Endothelial cell of umbilical vein (primary cell): ENCODE results near the gene POU2AF1. TPM values are rescaled to one million over a fixed set of nuclear protein-coding genes. Genes with fewer than 3 reads are reported as not detected.

Source experiments
- BruUV-seq: library from RNA; stranded (reverse); fragments of 400-500 nt; replicated peaks from 2 replicates; lab custom pipeline; 2021; lab: Mats Ljungman, UMichigan
- CTCF ChIA-PET: fragments of 300-600, 350-600 bp; sonication (Branson Sonifier 250); formaldehyde crosslinking; loops from one replicate; lab custom pipeline; 2021; ENCODE audit warnings: antibody characterized with exemption, inconsistent platforms; lab: Charles Lee
- POLR2A ChIA-PET: fragments of 300-600, 350-600 bp; sonication (Branson Sonifier 250); formaldehyde crosslinking; loops from one replicate; lab custom pipeline; 2021; ENCODE audit warnings: antibody characterized with exemption, inconsistent platforms; lab: Charles Lee
- DNase-seq: peaks from one replicate; pipeline ENCODE4 v3.0.0-alpha.2; 2011; ENCODE audit warnings: low read depth, low spot score
- FAIRE-seq: peaks from 2 replicates; lab custom pipeline; 2011; peaks lifted over from hg19 to GRCh38; lab: Jason Lieb, UNC
- H2AFZ ChIP-seq: 2 replicates; pipeline ENCODE4 v1.6.0; 2012; ENCODE audit warnings: low read depth, low read length, control low read depth, inconsistent platforms
- H3K27ac ChIP-seq: 2 replicates; pipeline ENCODE4 v1.5.1; 2011; ENCODE audit warnings: low read depth, mild to moderate bottlenecking, control low read depth, low read length, moderate library complexity; ENCODE audit not compliant: insufficient read depth
- H3K27me3 ChIP-seq, 2 experiments: 2 replicates each; pipeline versions ENCODE4 v1.6.0 to v1.6.1; 2011; ENCODE audit warnings: low read length in 2 of 2, mixed read lengths in 1 of 2; ENCODE audit not compliant: control insufficient read depth in 2 of 2, insufficient read depth in 2 of 2
- H3K36me3 ChIP-seq, 2 experiments: 2 replicates in 1 of 2; 3 replicates in 1 of 2; pipeline ENCODE4 v1.5.1; 2011; ENCODE audit warnings: low read length in 2 of 2, mild to moderate bottlenecking in 1 of 2, moderate library complexity in 1 of 2; ENCODE audit not compliant: control insufficient read depth in 2 of 2, insufficient read depth in 2 of 2; ENCODE audit errors: extremely low read depth in 1 of 2
- H3K4me1 ChIP-seq: 3 replicates; pipeline ENCODE4 v1.5.1; 2011; ENCODE audit warnings: mild to moderate bottlenecking, low read length; ENCODE audit not compliant: control insufficient read depth, insufficient read depth; ENCODE audit errors: extremely low read depth
- H3K4me2 ChIP-seq: 2 replicates; pipeline ENCODE4 v1.6.1; 2011; ENCODE audit warnings: low read length, control low read depth, mixed read lengths; ENCODE audit not compliant: insufficient read depth
- H3K4me3 ChIP-seq, 3 experiments: fragments of 200-600 bp in 1 of 3; sonication (generic), shearing (Covaris generic) in 1 of 3; replicated peaks in 1 of 3; 2 replicates each; pipeline ENCODE4 v1.5.1; 2011 to 2016; ENCODE audit warnings: control low read depth in 3 of 3, low read length in 3 of 3, mild to moderate bottlenecking in 2 of 3, inconsistent platforms in 1 of 3, low read depth in 1 of 3, moderate library complexity in 1 of 3; ENCODE audit not compliant: insufficient read depth in 1 of 3
- H3K79me2 ChIP-seq: 2 replicates; pipeline ENCODE4 v1.6.0; 2012; ENCODE audit warnings: low read length, inconsistent platforms; ENCODE audit not compliant: control insufficient read depth, insufficient read depth
- H3K9ac ChIP-seq: replicated peaks from 2 replicates; pipeline ENCODE3; 2011; ENCODE audit warnings: low read length, control low read depth; ENCODE audit not compliant: insufficient read depth; ENCODE audit errors: extremely low read depth
- H3K9me1 ChIP-seq: replicated peaks from 3 replicates; pipeline ENCODE4 v1.6.0; 2011; ENCODE audit warnings: mild to moderate bottlenecking, low read length; ENCODE audit not compliant: control insufficient read depth, insufficient read depth; ENCODE audit errors: extremely low read depth
- H3K9me3 ChIP-seq: replicated peaks from 2 replicates; pipeline ENCODE4 v1.5.1; 2012; ENCODE audit warnings: low read length, inconsistent platforms; ENCODE audit not compliant: control insufficient read depth, insufficient read depth
- H4K20me1 ChIP-seq: replicated peaks from 2 replicates; pipeline ENCODE3; 2011; ENCODE audit warnings: mild to moderate bottlenecking, low read length; ENCODE audit not compliant: control insufficient read depth, insufficient read depth; ENCODE audit errors: extremely low read depth
- CTCF ChIP-seq, 2 donors: IDR thresholded peaks; 1 replicate in 1 of 2; 2 replicates in 1 of 2; pipeline ENCODE4 v1.5.1; 2011; ENCODE audit warnings: low read length in 2 of 2, mild to moderate bottlenecking in 2 of 2, moderate library complexity in 2 of 2, control low read depth in 1 of 2, inconsistent platforms in 1 of 2, low read depth in 1 of 2; ENCODE audit not compliant: insufficient read depth in 1 of 2; ENCODE audit errors: extremely low read depth in 1 of 2
- EZH2 ChIP-seq: IDR thresholded peaks from 2 replicates; pipeline ENCODE4 v1.6.1; 2012; ENCODE audit warnings: borderline replicate concordance, low read depth, mild to moderate bottlenecking, moderate library complexity, low read length, inconsistent platforms; ENCODE audit not compliant: severe bottlenecking
- FOS ChIP-seq: IDR thresholded peaks from 2 replicates; pipeline ENCODE4 v1.6.1; 2011; ENCODE audit warnings: mild to moderate bottlenecking, low read length, moderate library complexity, borderline replicate concordance; ENCODE audit not compliant: insufficient read depth
- GATA2 ChIP-seq: IDR thresholded peaks from 2 replicates; pipeline ENCODE4 v1.7.0; 2011; ENCODE audit warnings: low read depth, mild to moderate bottlenecking, moderate library complexity, mixed read lengths, low read length; ENCODE audit not compliant: insufficient read length, insufficient read depth
- JUN ChIP-seq: IDR thresholded peaks from 2 replicates; pipeline ENCODE4 v1.6.1; 2011; ENCODE audit warnings: borderline replicate concordance, low read depth; ENCODE audit not compliant: insufficient read length, insufficient read depth
- MYC ChIP-seq: IDR thresholded peaks from one replicate; pipeline ENCODE4 v1.6.1; 2011; ENCODE audit warnings: mild to moderate bottlenecking, low read depth, low read length
- POLR2A ChIP-seq: IDR thresholded peaks from 2 replicates; pipeline ENCODE4 v1.6.1; 2012; ENCODE audit warnings: low read depth, mild to moderate bottlenecking, control low read depth, low read length
- POLR2AphosphoS5 ChIP-seq: IDR thresholded peaks from 2 replicates; pipeline ENCODE4 v1.6.1; 2012; ENCODE audit warnings: low read depth, mild to moderate bottlenecking, control low read depth, low read length, moderate library complexity; ENCODE audit not compliant: insufficient read depth
- dilution Hi-C: fragments of 300-500 bp; cut with MboI; formaldehyde crosslinking; loops from one replicate; pipeline ENCODE4 v1.15.0; 2019; ENCODE audit warnings: low sequenced_read_pairs; ENCODE audit not compliant: extremely low pct_ligation_motif_present
- intact Hi-C: fragments of 100-400 bp; cut with micrococcal nuclease; formaldehyde crosslinking; loops from one replicate; pipeline ENCODE4 v1.10.0; 2022
- polyA plus RNA-seq, 4 experiments: library from polyadenylated mRNA; depleted of rRNA in 3 of 4; stranded (reverse) in 3 of 4; unstranded in 1 of 4; fragments of >200 nt; gene quantifications; 2 replicates each; pipeline versions ENCODE4 v1.2.1 to v1.2.3, GENCODE V29; 2011 to 2012; ENCODE audit warnings: missing spikeins in 1 of 4
- total RNA-seq: library from RNA; stranded (reverse); gene quantifications from 2 replicates; pipeline ENCODE4 v1.2.3, GENCODE V29; 2021
- TF ChIP-seq, protein P1 (sequence below): IDR thresholded peaks from 2 replicates; pipeline ENCODE4 v1.6.1; 2011; ENCODE audit not compliant: insufficient read depth, insufficient read length

The POU2AF1 gene
- total and polyA plus RNA-seq, 2 donors (not counting 3 experiments of a cell fraction or from before 2014, with no cell fraction given): not detected

DNA sequence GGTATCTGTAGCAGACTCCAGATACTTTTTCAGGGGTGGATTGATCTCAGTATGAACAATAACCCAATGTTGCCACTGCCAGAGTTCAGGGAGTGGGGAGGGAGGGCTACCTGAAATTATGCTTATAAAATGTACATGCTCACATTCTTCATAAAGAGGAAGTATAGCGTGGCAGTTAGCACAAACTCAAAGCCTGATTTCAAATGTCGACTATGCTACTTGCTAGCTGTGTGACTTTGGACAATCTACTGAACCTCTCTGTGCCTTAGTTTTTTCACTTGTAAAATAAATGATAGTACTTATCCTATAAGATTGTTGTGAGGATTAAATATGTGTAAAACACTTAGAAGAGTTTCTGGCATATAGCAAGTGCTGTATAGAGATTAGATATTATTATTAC, 26.5 kb upstream of the POU2AF1 start:
- Histone ChIP-seq H3K9me3 (no peaks in the 10 kb centered on the region), H3K79me2 (no peaks in the 10 kb centered on the region), H3K9ac (no peak overlapping the region), H3K27me3 (no peaks in the 10 kb centered on the region), H3K4me3 (no peak overlapping the region), H3K9me1 (no peaks in the 10 kb centered on the region), H3K27ac (no peak overlapping the region), H3K36me3 (no peaks in the 10 kb centered on the region), H2AFZ (no peak overlapping the region), H4K20me1 (no peaks in the 10 kb centered on the region), H3K4me2 (no peak overlapping the region), H3K4me1 (no peaks in the 10 kb centered on the region)
- intact Hi-C loops (no loop called here), dilution Hi-C loops (no loop called here)
- no TSS peak for BruUV-seq
- CTCF ChIA-PET: no interaction called here
- POLR2A ChIA-PET: no interaction called here
- TF ChIP-seq EZH2: no peak
- TF ChIP-seq MYC: no peak
- no peak for TF ChIP-seq CTCF (IDR thresholded peaks at IDR 0.05; ENCODE audit: extremely low read depth in 1 of 2, insufficient read depth in 1 of 2, low read depth in 1 of 2, low read length in 2 of 2)
- no peak for TF ChIP-seq POLR2A
- TF ChIP-seq FOS: no peak
- no peak for TF ChIP-seq GATA2
- TF ChIP-seq POLR2AphosphoS5: no peak
- no peak for TF ChIP-seq JUN
- TF ChIP-seq, protein P1, sequence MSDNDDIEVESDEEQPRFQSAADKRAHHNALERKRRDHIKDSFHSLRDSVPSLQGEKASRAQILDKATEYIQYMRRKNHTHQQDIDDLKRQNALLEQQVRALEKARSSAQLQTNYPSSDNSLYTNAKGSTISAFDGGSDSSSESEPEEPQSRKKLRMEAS: no peak
- no peak for DNase-seq
- no peak for FAIRE-seq
